HepG2 (cell line): ENCODE results near the gene TAPBP. TPM values are rescaled to one million over a fixed set of nuclear protein-coding genes. Genes with fewer than 3 reads are reported as not detected.

Experiments
- CREM ChIP-seq, 2 experiments: sonication (generic) in 1 of 2; formaldehyde crosslinking in 1 of 2; IDR thresholded peaks; 2 replicates each; pipeline versions ENCODE4 v1.4.0 to v1.6.1; 2016 to 2020; ENCODE audit warnings: antibody characterized with exemption in 1 of 2, mild to moderate bottlenecking in 1 of 2, missing genetic modification reagents in 1 of 2
- ESRRA ChIP-seq: sonication (generic); formaldehyde crosslinking; IDR thresholded peaks from 2 replicates; pipeline ENCODE4 v1.5.1; 2020; ENCODE audit warnings: mild to moderate bottlenecking, low read depth, missing genetic modification reagents
- HIVEP1 ChIP-seq: sonication (generic); formaldehyde crosslinking; IDR thresholded peaks from 2 replicates; pipeline ENCODE4 v1.4.0; 2020; ENCODE audit warnings: mild to moderate bottlenecking, missing genetic modification reagents
- IRX3 ChIP-seq: sonication (generic); formaldehyde crosslinking; IDR thresholded peaks from 2 replicates; pipeline ENCODE4 v1.8.1; 2023; ENCODE audit warnings: mild to moderate bottlenecking, low read depth, missing genetic modification reagents, borderline replicate concordance
- MLXIP ChIP-seq: sonication (generic); formaldehyde crosslinking; IDR thresholded peaks from 2 replicates; pipeline ENCODE4 v1.9.0; 2021; ENCODE audit warnings: missing genetic modification reagents, borderline replicate concordance
- MNT ChIP-seq: fragments of 450-650 bp; IDR thresholded peaks from 2 replicates; pipeline ENCODE4 v1.6.1; 2016
- TERF1 ChIP-seq: sonication (generic); formaldehyde crosslinking; IDR thresholded peaks from 2 replicates; pipeline ENCODE4 v1.8.0; 2022; ENCODE audit warnings: mild to moderate bottlenecking, missing genetic modification reagents, moderate library complexity
- THAP11 ChIP-seq: IDR thresholded peaks from 2 replicates; pipeline ENCODE4 v1.6.1; 2016; ENCODE audit warnings: missing biosample characterization, missing genetic modification reagents
- ZNF333 ChIP-seq: sonication (generic); formaldehyde crosslinking; IDR thresholded peaks from 2 replicates; pipeline ENCODE4 v1.4.0; 2020; ENCODE audit warnings: mild to moderate bottlenecking, missing genetic modification reagents, borderline replicate concordance
- ZNF660 ChIP-seq: sonication (generic); formaldehyde crosslinking; IDR thresholded peaks from 2 replicates; pipeline ENCODE4 v1.5.1; 2020; ENCODE audit warnings: mild to moderate bottlenecking, low read depth, missing genetic modification reagents, borderline replicate concordance
- ZSCAN30 ChIP-seq: sonication (generic); formaldehyde crosslinking; IDR thresholded peaks from 2 replicates; pipeline ENCODE4 v1.5.0; 2020; ENCODE audit warnings: mild to moderate bottlenecking, missing genetic modification reagents
- polyA plus RNA-seq, 8 experiments: library from polyadenylated mRNA; depleted of rRNA in 3 of 8; stranded (reverse) in 7 of 8; unstranded in 1 of 8; fragments of >200 nt; fragmentation: Illumina TruSeq in 4 of 8; extraction: Trizol in 4 of 8; gene quantifications; 2 replicates each; pipeline versions ENCODE4 v1.2.1 to v1.2.3, GENCODE V29; 2011 to 2016; ENCODE audit warnings: low read depth in 4 of 8, missing spikeins in 1 of 8, mixed read lengths in 1 of 8; ENCODE audit not compliant: insufficient read depth in 1 of 8
- total RNA-seq, 5 experiments: library from RNA; depleted of rRNA; stranded (reverse); fragments of >200 nt; fragmentation: Illumina TruSeq; extraction: Trizol; gene quantifications; 2 replicates each; pipeline ENCODE4 v1.2.3, GENCODE V29; 2016; ENCODE audit warnings: low read depth in 1 of 5
- TF ChIP-seq, protein P1 (sequence below): sonication (generic); formaldehyde crosslinking; IDR thresholded peaks from 2 replicates; pipeline ENCODE4 v1.5.0; 2020; ENCODE audit warnings: mild to moderate bottlenecking, missing genetic modification reagents, borderline replicate concordance
- TF ChIP-seq, protein P2 (sequence below): sonication (generic); formaldehyde crosslinking; IDR thresholded peaks from 2 replicates; pipeline ENCODE4 v1.5.0; 2020; ENCODE audit warnings: mild to moderate bottlenecking, missing genetic modification reagents

TAPBP gene
- total and polyA plus RNA-seq, 2 of the 13 experiments (the other 11 are each of a cell fraction or from before 2014, with no cell fraction given): 27.4 to 32.3 TPM

DNA sequence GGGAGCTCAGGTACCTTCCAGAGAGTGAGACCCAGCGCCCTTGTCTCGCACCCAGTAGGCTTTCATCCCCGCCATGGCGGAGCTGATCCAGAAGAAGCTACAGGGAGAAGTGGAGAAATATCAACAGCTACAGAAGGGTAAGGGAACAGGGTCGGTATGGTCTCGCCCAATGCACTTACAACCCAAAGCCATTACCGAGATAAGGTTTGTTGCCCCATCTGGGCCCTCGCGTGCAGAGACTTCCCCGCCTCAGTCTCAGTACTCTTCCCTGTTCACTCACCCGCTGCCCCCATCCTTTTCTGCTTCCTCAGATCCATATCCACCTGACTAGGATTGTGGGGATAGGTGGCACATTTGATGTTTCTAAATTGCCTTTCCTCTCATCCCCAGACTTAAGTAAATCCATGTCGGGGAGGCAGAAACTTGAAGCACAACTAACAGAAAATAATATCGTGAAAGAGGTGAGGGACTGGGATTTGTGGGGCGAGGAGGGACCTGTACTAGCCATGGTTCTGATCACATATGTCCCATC lies 24.0 kb downstream of the TAPBP start (continued):
- TF ChIP-seq, protein P1, sequence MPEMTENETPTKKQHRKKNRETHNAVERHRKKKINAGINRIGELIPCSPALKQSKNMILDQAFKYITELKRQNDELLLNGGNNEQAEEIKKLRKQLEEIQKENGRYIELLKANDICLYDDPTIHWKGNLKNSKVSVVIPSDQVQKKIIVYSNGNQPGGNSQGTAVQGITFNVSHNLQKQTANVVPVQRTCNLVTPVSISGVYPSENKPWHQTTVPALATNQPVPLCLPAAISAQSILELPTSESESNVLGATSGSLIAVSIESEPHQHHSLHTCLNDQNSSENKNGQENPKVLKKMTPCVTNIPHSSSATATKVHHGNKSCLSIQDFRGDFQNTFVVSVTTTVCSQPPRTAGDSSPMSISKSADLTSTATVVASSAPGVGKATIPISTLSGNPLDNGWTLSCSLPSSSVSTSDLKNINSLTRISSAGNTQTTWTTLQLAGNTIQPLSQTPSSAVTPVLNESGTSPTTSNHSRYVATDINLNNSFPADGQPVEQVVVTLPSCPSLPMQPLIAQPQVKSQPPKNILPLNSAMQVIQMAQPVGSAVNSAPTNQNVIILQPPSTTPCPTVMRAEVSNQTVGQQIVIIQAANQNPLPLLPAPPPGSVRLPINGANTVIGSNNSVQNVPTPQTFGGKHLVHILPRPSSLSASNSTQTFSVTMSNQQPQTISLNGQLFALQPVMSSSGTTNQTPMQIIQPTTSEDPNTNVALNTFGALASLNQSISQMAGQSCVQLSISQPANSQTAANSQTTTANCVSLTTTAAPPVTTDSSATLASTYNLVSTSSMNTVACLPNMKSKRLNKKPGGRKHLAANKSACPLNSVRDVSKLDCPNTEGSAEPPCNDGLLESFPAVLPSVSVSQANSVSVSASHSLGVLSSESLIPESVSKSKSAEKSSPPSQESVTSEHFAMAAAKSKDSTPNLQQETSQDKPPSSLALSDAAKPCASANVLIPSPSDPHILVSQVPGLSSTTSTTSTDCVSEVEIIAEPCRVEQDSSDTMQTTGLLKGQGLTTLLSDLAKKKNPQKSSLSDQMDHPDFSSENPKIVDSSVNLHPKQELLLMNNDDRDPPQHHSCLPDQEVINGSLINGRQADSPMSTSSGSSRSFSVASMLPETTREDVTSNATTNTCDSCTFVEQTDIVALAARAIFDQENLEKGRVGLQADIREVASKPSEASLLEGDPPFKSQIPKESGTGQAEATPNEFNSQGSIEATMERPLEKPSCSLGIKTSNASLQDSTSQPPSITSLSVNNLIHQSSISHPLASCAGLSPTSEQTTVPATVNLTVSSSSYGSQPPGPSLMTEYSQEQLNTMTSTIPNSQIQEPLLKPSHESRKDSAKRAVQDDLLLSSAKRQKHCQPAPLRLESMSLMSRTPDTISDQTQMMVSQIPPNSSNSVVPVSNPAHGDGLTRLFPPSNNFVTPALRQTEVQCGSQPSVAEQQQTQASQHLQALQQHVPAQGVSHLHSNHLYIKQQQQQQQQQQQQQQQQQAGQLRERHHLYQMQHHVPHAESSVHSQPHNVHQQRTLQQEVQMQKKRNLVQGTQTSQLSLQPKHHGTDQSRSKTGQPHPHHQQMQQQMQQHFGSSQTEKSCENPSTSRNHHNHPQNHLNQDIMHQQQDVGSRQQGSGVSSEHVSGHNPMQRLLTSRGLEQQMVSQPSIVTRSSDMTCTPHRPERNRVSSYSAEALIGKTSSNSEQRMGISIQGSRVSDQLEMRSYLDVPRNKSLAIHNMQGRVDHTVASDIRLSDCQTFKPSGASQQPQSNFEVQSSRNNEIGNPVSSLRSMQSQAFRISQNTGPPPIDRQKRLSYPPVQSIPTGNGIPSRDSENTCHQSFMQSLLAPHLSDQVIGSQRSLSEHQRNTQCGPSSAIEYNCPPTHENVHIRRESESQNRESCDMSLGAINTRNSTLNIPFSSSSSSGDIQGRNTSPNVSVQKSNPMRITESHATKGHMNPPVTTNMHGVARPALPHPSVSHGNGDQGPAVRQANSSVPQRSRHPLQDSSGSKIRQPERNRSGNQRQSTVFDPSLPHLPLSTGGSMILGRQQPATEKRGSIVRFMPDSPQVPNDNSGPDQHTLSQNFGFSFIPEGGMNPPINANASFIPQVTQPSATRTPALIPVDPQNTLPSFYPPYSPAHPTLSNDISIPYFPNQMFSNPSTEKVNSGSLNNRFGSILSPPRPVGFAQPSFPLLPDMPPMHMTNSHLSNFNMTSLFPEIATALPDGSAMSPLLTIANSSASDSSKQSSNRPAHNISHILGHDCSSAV (CRISPR knock-in tag): no peak
- TF ChIP-seq THAP11 (CRISPR knock-in tag): no peak
- no peak for TF ChIP-seq MNT
- peak; percentile 64; the same call in 1 of the 2 replicates for TF ChIP-seq ZNF333 (CRISPR knock-in tag)
- no peak for TF ChIP-seq IRX3 (CRISPR knock-in tag)
- no peak for TF ChIP-seq CREM (IDR thresholded peaks at IDR 0.05)
- TF ChIP-seq CREM (CRISPR knock-in tag; IDR thresholded peaks at IDR 0.05): no peak
- no peak for TF ChIP-seq TERF1
- TF ChIP-seq ZSCAN30: no peak
- no peak for TF ChIP-seq MLXIP (CRISPR knock-in tag)
- TF ChIP-seq, protein P2, sequence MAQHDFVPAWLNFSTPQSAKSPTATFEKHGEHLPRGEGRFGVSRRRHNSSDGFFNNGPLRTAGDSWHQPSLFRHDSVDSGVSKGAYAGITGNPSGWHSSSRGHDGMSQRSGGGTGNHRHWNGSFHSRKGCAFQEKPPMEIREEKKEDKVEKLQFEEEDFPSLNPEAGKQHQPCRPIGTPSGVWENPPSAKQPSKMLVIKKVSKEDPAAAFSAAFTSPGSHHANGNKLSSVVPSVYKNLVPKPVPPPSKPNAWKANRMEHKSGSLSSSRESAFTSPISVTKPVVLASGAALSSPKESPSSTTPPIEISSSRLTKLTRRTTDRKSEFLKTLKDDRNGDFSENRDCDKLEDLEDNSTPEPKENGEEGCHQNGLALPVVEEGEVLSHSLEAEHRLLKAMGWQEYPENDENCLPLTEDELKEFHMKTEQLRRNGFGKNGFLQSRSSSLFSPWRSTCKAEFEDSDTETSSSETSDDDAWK (CRISPR knock-in tag): no peak
- TF ChIP-seq ZNF660 (CRISPR knock-in tag): 0 out of 2 replicates have a peak, but pooled peaks have one; percentile 52
- TF ChIP-seq ESRRA (CRISPR knock-in tag): no peak
- TF ChIP-seq HIVEP1: 0 out of 2 replicates have a peak, but pooled peaks have one; percentile 47
